GM04504 (cell line): Measurements from ENCODE around the gene FHIT.

Source experiments
- DNase-seq: peaks from one replicate; pipeline ENCODE4 v3.0.0-alpha.2; 2012; ENCODE audit warnings: low read depth

The FHIT gene

GRCh38 chr3:61251174-61251972 lies at the start of gene FHIT:
FHIT (minus strand) TSS chr3:61251452.
- peak; percentile 78 for DNase-seq

DNA sequence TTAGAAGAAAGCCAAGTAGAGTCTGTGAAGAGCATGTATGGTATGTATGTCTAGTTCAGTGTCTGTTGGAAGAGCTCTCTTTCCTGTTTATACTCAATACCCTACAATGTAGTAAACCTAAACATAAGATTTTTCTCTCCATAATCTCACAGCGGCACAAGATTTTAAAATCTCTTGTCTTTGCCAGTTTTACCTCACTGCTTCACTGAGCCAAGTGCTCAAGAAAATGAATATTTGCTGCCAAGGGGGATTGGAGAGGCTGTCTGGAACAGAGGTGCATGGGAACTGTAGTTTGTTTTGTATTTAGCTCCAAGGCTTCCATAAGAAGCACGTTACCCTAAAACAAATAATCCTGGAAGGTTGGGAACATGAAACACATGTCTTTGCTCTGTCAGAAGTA lies 49.5 kb upstream of the FHIT start:
- DNase-seq, result no peak

- DNase-seq, result no peak
Measured at GRCh38 chr3:61300006-61300380, 48.7 kb upstream of the FHIT start.

DNA sequence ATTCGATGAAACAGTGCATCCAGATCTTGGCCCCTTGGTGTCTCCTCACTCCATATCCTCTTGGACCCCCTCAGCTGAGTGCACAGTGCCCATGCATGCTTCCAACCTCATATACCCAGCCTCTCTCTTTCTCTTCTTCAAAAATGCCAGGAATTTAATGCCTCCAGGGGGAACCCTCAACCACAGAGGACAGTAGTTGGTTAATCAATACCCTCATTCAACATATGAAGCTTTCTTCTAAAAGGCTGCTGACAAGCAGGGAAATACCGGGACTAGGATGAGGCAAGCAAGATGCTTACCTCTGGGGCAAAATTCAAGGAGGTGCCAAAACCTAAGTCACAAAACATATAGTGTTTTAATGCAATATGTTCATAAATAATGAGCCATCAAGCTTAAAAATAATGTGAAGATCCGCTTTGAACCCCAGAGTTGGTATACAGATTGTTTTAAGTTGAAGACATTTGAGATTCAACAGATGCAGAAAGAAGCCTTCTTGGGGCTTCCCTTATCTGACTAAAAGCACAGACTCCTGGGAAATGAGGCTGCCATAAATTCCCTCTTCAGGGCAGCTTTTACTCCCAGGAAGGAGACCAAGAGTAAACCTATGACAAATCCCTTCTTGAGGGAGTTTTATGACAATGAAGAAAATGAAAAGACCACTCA lies 48.2 kb upstream of the FHIT start:
- DNase-seq, result no peak

GRCh38 chr3:61297821-61298220 lies 46.6 kb upstream of the FHIT start:
- DNase-seq, result no peak

DNA sequence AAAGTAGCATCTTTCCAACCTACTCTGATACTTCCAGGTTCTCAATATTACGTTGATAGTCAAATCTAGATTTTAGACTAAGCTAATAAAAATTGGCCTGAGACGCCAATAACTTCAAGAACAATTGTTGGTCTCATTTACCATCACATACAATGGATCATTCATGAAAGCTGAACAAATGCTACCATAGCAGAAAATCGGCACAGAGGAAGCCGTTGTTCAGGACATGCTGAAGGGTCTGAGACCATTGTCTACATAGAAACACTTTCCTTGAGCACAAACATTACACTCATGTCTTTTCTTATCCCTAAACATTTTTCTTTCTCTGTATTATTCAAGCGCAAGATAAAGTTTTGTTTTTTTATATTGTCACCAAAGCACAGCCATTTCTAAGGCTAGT lies 37.2 kb upstream of the FHIT start:
- no peak for DNase-seq

DNA sequence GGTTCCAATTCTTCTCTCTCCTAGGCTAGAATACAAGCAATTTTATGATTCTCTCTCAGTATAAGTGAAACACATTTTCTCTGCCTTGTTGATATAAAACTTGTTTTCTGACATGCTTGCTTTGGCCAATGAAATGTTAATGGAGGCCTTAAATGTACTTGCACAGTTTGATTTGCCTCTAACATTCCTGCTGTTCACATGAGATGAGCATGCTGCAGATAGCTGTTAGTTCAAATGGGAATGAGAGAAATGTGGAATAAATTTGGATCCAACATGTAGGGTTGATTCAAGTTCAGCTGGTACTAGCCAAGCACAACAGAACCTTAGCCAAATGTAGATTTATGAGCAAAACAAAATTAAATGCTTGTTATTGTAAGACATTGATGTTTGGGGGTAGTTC lies 32.6 kb upstream of the FHIT start:
- no peak for DNase-seq

DNA sequence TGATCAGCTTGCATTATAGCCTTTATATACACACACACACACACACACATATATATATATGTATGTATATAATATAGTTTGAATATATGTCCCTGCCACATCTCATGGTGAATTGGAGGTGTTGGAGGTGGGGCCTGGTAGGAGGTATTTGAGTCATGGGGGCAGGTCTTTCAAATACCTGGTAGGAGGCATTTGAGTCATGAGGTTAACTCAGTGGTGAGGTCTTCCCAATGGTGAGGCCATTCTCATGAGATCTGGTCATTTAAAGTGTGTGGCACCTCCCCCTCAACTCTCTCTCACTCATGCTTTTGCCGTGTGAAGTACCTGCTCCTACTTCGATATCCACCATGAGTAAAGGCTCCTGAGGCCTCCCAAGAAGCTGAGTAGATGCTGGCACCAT lies 27.5 kb upstream of the FHIT start:
- DNase-seq, result no peak

DNA sequence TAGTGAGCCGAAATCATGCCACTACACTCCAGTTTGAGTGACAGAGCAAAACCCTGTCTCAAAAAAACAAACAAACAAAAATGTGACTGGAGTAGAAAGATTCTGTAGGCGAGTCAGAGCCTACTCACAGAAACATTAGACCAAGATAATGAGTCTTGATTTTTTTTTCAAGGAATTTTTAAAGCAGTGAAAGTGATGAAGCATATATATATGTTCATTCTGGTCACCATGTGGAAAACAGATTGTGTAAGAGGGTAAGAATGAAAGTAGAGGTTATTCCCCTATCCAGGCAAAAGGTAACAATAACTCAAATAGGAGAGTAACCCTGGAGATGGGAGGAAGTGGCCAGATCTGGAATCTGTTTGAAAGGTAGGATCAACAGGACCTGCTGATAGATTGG lies 26.2 kb upstream of the FHIT start:
- no peak for DNase-seq

DNA sequence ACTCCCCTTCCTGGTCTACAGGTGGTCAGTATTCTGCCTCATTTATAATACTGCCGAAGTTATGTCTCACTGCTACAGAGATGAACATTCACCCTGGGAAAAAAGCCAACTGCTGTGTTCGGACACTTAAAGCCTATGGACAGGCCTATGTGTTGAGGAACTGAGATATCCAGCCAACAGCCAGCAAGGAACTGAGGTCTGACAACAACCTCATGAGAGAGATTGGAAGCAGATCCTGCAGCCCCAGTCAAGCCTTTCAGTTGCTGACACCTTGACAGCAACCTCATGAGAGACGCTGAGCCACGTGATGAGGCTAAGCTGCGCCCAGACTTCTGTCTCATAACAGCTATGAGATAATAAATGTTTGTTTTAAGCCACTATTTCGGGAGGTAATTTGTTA lies 18.2 kb upstream of the FHIT start:
- no peak for DNase-seq

DNA sequence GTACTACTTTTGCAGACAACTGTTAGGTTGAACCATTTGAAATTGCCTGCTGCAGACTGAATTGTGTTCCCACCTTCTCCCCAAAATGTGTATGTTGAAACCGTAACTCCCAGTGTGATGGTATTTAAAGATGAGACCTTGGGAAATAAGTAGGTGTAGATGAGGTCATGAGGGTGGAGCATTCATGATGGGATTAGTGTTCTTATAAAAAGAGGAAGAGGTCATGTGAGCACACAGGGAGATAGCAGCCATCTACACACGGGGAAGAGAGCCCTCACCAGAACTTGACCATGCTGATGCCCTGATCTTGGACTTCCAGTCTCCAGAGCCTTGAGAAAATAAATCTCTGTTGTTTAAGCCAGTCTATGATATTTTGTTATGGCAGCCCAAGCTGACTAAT lies 17.4 kb upstream of the FHIT start:
- no peak for DNase-seq

DNA sequence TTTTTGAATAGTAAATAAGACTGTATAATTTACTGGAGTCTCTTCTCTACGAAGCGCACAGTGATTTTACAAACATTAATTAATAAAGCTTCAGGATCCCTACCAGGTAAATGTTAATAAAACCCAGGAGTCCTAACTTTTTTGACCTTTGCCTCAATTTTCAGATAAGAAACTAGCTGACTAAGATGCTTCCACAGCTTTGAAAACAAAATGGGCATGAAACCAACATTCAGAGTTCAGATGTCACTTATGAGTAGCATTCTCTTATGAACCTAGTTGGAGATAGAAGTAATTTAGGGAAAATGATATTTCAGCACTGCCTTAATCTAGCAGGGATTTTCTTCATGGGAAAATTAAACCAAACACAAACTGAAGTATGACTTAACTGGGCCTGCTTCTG lies 13.0 kb upstream of the FHIT start:
- DNase-seq, result no peak

DNA sequence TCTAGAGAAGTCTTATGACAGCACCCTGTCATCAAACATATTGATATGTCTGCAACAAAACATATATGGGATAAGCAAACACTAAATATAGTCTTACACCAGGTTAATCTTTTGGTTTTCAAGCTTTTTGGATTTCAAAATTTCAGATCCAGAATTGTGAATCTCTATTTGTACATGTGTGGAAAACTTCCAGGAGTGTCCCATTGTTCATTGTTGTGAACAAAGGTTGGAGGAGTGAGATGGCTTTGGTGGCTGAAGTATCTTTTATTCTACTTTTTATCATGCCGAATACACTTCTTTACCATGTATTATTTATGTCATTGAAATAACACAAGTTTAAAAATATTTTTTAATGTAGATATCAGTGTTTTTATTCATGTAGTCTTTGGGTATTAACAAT lies 5.9 kb upstream of the FHIT start:
- no peak for DNase-seq

GRCh38 chr3:61253756-61254155 lies 2.5 kb upstream of the FHIT start:
- no peak for DNase-seq

- no peak for DNase-seq
Measured at GRCh38 chr3:61252836-61253235, 1.6 kb upstream of the FHIT start.

DNA sequence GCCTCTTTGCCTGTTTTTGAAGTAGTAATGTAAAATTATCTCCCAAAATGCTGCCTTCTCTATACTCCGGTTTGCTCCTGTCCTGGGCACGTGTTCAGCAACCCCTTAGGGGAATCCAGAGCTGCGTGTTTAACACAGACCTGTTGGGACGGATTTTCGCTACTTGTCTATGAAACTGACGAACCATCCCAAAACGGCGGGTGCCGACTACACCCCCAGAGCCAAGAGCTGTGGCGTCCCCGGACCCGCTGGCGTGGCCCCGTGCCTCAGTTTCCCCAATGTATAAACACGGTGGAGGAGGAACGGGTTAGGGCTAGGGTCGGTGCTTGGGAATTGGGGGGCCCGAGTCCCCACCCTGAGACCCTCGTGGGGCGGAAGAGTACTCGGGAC lies 473 bp downstream of the FHIT start:
- DNase-seq, result no peak

DNA sequence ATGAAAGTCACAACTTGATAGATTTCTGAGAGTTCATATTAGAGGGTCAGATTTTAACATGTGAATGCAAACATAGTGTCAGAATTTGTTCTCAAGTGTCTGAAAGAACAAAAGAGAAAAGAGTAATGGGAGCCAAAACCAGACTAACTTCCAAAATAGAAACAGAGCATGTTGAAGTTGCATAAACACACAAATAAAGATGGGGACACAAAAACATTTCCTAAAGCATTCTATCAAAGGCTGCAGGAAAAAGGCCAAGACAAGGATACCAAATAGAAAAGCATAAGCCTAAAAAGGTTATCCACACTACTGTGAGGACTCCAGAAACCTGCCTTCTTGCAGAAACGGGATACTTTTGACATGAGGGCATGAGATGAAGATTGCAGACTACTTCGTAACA lies 2.8 kb downstream of the FHIT start:
- DNase-seq, result no peak

GRCh38 chr3:61247191-61247590 lies 4.1 kb downstream of the FHIT start:
- DNase-seq, result no peak

- DNase-seq, result no peak
Measured at GRCh38 chr3:61239871-61240270, 11.4 kb downstream of the FHIT start.

GRCh38 chr3:61237858-61238257 lies 13.4 kb downstream of the FHIT start:
- DNase-seq, result no peak

GRCh38 chr3:61236556-61236955 lies 14.7 kb downstream of the FHIT start:
- DNase-seq, result no peak

DNA sequence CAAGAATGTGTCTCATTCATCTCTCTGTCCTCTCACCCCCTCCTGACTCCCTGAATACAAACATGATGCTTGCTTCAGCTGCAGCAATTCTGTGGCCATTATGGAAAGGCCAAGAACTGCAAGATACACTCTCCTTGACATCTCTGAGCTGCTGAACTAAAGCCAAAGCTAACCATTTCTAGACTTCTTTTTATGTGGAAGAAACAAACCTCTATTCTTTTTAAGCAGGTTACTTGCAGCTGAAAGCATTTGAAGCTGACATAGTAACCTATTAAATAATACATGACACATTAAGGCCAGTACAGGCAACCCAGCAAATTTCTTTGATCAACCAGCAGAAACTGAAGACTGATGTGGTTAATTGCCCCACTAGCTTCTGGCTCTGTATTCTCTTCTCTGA lies 17.5 kb downstream of the FHIT start:
- DNase-seq, result no peak

DNA sequence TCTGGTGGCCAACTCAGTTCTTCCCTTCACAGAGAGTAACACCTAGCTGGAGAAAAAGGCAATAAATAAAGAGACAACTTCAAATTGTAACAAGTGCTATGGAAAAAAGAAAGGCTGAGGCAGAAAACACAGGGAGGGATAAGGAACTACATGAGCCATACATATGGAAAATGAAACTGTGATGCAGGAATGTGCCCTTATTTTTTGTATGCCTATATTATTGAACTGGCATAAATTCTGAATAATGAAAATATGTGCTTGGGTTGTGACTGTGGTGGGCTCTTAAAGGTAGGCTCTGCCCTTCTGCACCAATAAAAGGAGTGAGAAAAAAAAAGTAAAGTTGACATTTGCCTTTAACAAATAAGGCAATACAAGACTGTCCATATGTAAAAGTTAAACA lies 19.6 kb downstream of the FHIT start:
- DNase-seq, result no peak

- DNase-seq, result no peak
Measured at GRCh38 chr3:61227799-61228198, 23.5 kb downstream of the FHIT start.
